ENCODE data around the gene ADAP1. TPM values are rescaled to one million over a fixed set of nuclear protein-coding genes. Genes with fewer than 3 reads are reported as not detected.

The ADAP1 gene
- total RNA-seq, 6 experiments from 2014 or later, result 1.4 to 4.2 (median 2.7) TPM

DNA sequence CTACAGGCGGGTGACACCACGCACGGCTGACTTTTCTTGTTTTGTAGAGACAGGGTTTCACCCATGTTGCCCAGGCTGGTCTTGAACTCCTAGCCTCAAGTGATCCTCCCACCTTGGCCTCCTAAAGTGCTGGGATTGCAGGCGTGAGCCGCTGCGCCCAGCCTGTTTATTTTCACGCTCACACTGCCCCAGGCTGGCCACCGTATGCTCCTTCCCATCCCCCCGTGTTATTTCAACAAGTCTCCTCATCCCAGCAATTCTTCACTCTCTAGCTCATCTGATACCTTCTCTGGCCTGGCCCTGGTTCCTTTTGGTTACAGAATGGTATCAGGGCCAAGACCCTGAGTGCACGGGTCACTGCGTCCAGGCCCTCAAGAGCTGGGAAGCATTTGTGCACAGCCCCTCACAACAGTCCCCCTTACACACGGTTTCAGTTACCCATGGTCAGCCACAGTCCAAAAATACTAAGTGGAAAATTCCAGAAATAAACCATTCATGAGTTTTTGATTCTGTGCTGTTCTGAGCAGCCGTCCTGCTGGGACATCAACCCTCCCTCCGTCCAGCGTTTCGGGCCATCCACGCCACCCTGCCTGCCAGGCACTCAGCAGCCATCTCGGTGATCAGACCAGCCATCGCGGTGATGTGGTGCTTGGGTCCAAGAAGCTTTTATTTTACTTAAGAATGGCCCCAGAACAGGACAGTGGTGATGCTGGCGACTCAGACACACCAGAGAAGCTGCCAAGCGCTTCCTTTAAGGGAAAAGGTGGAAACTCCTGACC is 12.0 kb upstream of the ADAP1 start:
- peak in 1 of 3 donors; percentile 35 for DNase-seq
- TF ChIP-seq POLR2A (IDR thresholded peaks at IDR 0.05), result no peak
- TF ChIP-seq, protein P1, sequence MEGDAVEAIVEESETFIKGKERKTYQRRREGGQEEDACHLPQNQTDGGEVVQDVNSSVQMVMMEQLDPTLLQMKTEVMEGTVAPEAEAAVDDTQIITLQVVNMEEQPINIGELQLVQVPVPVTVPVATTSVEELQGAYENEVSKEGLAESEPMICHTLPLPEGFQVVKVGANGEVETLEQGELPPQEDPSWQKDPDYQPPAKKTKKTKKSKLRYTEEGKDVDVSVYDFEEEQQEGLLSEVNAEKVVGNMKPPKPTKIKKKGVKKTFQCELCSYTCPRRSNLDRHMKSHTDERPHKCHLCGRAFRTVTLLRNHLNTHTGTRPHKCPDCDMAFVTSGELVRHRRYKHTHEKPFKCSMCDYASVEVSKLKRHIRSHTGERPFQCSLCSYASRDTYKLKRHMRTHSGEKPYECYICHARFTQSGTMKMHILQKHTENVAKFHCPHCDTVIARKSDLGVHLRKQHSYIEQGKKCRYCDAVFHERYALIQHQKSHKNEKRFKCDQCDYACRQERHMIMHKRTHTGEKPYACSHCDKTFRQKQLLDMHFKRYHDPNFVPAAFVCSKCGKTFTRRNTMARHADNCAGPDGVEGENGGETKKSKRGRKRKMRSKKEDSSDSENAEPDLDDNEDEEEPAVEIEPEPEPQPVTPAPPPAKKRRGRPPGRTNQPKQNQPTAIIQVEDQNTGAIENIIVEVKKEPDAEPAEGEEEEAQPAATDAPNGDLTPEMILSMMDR (IDR thresholded peaks at IDR 0.05), result no peak
- Histone ChIP-seq H3K4me3 (no peak overlapping the region), H3K4me1 (peaks cover 0 to 4% (median 0%) of the 10 kb centered on the region in 4 donors), H3K36me3 (peaks cover 0 to 36% (median 4%) of the 10 kb centered on the region in 4 donors), H3K27ac (no peak overlapping the region), H3K9me3 (no peaks in the 10 kb centered on the region), H3K27me3 (no peaks in the 10 kb centered on the region)
- intact Hi-C loops (cut with DNase I), result loop anchor here in 1 of 2 donors (5.0 kb wide), 1 partner anchor 69 kb away; no protein-coding TSS in a partner anchor
- no peak for ATAC-seq
- 81% methylated on average over 20 of the region's 22 CpGs for WGBS (ENCODE audit: insufficient coverage, low coverage, low lambda C conversion rate, missing lambda C conversion rate)

DNA sequence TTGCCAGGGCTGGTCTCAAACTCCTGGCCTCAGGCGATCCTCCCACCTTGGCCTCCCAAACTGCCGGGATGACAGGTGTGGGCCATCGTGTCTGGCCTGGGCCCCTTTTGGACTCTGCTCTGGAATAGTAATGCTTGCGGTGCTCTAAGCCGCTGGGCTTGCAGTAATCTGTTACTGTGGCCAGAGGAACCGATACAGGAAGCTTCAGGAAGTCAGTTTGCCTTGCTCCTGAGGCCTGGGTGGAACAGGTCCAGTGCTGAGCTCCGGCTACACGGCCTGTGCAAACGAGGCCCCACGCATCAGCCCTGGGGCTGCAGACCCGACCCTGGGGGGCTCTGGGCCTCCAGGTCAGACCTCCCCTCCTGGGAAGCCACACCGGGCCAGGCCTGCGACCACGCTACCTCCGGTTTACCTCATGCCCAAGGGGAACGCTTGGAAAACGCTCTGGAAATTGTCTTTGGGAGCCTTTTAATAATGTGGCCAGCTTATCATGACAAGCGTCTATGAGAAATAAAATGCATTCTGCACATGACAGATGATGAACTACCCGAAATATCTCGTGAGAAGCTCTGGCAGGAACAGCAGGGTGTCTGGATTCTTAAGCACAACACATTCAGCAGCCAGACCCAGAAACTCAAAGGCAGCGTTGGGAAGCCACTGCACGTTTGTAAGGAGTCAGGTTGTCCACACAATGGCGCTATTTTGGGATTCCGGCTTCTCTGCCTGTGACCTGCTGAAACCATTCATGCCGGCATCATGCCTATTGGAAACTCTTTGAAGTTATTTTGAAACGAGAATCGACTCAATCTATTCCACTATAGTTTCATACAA is 10.1 kb upstream of the ADAP1 start:
- intact Hi-C loops (cut with DNase I), result loop anchor here in 1 of 2 donors (5.0 kb wide), 1 partner anchor 67 kb away; no protein-coding TSS in a partner anchor
- WGBS (ENCODE audit: insufficient coverage, low coverage, low lambda C conversion rate, missing lambda C conversion rate), result 24% methylated on average over 19 of the region's 27 CpGs
- DNase-seq, result peak in 2 of 3 donors; percentile 24 to 58
- Histone ChIP-seq H3K36me3 (peaks cover 0 to 26% (median 4%) of the 10 kb centered on the region in 4 donors), H3K27me3 (no peaks in the 10 kb centered on the region), H3K9me3 (no peaks in the 10 kb centered on the region), H3K4me3 (no peak overlapping the region), H3K4me1 (peaks cover 0 to 4% (median 0%) of the 10 kb centered on the region in 4 donors), H3K27ac (peak overlapping the region in 1 of 3 donors; percentile 8)
- TF ChIP-seq, protein P1 (IDR thresholded peaks at IDR 0.05), result no peak
- TF ChIP-seq POLR2A (IDR thresholded peaks at IDR 0.05), result no peak
- ATAC-seq, result peak; percentile 34 to 66 (median 48)

DNA sequence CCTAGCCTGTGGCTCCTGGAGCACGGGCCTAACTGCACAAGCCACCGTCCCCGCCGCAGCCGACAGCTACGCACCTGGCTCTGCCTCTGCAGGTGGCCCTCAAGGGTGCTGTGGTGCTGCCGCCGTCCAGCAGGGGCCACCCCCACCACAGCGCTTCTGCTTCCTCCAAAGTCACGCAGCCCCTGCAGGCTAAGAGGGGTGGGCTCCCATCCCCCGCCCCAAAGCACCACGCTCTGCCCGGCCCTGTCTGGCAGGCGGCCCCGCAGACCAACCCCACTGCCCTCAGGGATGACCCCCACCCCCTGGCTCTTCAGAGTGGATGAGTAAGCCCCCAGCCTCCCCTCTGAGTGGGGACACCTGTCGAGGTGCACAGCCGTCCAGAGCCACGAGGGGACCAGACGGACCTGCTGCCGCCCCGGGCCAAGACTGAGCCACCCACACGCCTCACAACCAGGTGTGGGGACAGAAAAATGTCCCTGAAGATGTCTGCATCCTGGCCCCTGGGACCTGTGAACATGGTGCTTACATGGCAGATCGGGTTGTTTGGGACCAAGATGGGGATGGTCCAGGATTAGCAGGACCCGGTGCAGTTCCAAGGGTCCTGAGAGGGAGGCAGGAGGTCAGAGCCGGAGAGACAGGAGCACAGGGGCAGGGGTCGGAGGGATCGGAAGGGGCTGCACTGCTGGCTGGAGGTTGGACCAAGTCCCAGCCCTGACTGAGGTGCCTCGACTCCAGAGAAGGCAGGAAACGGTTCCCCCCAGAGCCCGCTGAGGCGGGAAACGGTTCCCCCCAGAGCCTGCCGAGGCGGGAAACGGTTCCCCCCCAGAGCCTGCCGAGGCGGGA is 9.0 kb upstream of the ADAP1 start:
- Histone ChIP-seq H3K4me1 (peaks cover 0 to 4% (median 0%) of the 10 kb centered on the region in 4 donors), H3K4me3 (no peak overlapping the region), H3K36me3 (peaks cover 0 to 15% (median 3%) of the 10 kb centered on the region in 4 donors), H3K27ac (no peak overlapping the region), H3K27me3 (no peaks in the 10 kb centered on the region), H3K9me3 (no peaks in the 10 kb centered on the region)
- intact Hi-C loops (cut with DNase I), result no loop called here
- 11% methylated on average over 7 of the region's 37 CpGs for WGBS (ENCODE audit: insufficient coverage, low coverage, low lambda C conversion rate, missing lambda C conversion rate)
- ATAC-seq (peak in 1 of 4 donors; percentile 23), DNase-seq (peak in 2 of 3 donors; percentile 24 to 50)
- TF ChIP-seq, protein P1 (IDR thresholded peaks at IDR 0.05), result peak in 1 of 4 donors; percentile 14
- no peak for TF ChIP-seq POLR2A (IDR thresholded peaks at IDR 0.05)
